GM19395 (cell line): ENCODE data around the gene SLC29A3.
"Not testable (repeated sequence)": the region's sequence is repeated elsewhere in the genome, so short reads cannot be mapped to it uniquely, and the experiment has no call there.

Source experiments
- ATAC-seq: cut with Tn5 transposase; IDR thresholded peaks from one replicate; pipeline ENCODE4 v1.9.1; 2021; ENCODE audit warnings: mild to moderate bottlenecking, moderate library complexity; ENCODE audit not compliant: unreplicated experiment

Gene SLC29A3

DNA sequence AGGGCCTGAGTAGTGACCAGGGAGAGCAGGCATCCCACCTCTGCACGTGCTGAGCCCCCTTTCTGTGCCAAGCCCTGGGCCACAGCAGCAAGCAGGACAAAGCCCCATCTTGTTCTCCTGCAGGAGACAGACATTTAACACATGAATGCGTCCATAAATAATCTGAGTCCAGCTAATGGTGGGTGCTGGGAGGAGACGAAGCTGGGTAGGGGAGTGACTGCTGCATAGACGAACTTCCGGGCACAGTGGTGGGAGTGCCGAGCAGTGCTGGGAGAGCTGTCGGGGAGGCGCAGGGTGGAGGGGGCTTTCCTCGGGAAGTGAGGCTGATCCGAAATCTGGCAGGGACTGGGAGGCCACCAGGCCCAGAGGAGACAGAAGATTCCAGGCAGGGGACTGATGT is 35.2 kb upstream of the SLC29A3 start:
- no peak for ATAC-seq

DNA sequence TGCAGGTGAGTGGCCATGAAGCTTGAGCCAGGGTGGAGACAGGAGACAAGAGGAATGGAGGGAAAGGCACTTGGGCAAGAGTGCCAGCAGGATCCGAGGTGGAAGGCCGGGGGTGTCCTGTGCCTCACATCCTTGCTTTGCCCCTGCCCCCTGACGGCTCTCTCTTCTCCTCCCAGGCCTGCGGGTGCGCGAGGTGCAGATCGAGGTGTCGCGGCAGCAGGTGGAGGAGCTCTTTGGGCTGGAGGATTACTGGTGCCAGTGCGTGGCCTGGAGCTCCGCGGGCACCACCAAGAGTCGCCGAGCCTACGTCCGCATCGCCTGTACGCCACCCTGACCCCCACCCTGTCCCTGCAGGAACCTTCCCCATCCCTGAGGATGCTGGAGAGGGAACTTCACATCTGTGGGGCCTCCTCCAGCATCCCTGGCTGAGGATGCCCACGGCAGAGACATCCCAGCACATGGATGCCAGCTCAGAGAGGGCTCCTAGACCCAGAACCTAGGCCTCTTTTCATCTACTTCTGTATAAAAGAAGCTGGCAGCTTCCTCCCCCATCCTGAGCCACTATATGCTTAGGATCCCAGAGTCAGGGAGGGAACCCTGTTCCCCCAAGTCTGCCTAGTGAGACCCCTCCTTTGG is 34.4 kb upstream of the SLC29A3 start:
- ATAC-seq, result no peak

- ATAC-seq, result no peak
Measured at GRCh38 chr10:71285180-71285545, 33.9 kb upstream of the SLC29A3 start.

DNA sequence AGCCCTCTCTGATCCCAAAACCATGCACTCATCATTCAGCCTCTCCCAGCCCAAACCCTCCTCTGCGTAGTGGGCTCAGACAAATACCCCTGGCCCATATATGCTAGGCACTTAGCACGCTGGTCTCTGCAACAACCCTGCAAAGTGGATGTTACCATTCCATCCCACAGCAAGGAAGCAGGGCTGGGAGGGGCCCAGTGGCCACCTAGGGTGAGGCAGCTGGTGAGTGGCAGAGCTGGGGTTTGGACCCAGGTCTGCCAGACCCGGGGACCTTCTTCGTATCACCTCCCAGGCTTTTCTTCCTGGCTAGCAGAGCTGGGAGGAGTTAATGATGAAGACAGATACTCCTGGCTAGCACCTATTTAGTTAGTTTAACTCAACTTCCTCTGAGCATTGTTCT is 33.1 kb upstream of the SLC29A3 start:
- ATAC-seq, result no peak

GRCh38 chr10:71286521-71287294 is 32.4 kb upstream of the SLC29A3 start:
- no peak for ATAC-seq

- no peak for ATAC-seq
Measured at GRCh38 chr10:71287456-71287855, 31.6 kb upstream of the SLC29A3 start.

DNA sequence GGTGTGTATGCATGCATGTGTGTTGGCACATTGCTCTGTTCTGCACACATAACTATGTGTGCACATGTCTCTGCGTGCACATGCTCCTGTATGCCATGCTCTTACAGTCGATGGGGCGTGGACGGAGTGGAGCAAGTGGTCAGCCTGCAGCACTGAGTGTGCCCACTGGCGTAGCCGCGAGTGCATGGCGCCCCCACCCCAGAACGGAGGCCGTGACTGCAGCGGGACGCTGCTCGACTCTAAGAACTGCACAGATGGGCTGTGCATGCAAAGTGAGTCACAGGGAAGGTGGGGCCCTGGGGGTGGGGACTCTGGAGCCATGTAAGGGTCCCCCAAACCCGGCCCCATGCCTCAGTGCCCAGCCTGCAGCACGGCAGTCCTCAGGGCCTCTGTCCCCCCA is 30.6 kb upstream of the SLC29A3 start:
- no peak for ATAC-seq

GRCh38 chr10:71289421-71290130 is 29.5 kb upstream of the SLC29A3 start:
- no peak for ATAC-seq

DNA sequence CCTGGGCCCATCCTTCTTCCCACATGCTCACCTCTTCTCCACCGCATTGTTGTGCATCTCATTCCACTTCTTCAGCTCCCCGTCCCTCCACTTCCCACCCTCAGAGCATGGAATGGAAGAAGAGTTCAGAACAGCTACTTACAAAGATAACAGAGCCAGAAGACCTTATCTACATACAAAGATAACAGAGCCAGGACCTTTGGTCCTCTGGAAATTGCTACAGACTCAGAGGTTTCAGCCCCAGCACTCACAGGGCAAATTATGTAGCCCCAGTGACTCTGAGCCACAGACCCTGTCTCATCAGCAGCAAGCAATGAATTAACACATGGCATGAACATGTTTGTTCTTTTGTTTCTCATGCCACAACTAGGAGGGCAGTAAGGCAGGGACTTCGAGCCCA is 28.7 kb upstream of the SLC29A3 start:
- no peak for ATAC-seq

GRCh38 chr10:71290806-71291527 is 28.1 kb upstream of the SLC29A3 start:
- no peak for ATAC-seq

- ATAC-seq, result no peak
Measured at GRCh38 chr10:71291528-71291900, 27.5 kb upstream of the SLC29A3 start.

- ATAC-seq, result no peak
Measured at GRCh38 chr10:71292624-71293445, 26.2 kb upstream of the SLC29A3 start.

- no peak for ATAC-seq
Measured at GRCh38 chr10:71293446-71294084, 25.5 kb upstream of the SLC29A3 start.

- no peak for ATAC-seq
Measured at GRCh38 chr10:71294091-71294561, 24.9 kb upstream of the SLC29A3 start.

DNA sequence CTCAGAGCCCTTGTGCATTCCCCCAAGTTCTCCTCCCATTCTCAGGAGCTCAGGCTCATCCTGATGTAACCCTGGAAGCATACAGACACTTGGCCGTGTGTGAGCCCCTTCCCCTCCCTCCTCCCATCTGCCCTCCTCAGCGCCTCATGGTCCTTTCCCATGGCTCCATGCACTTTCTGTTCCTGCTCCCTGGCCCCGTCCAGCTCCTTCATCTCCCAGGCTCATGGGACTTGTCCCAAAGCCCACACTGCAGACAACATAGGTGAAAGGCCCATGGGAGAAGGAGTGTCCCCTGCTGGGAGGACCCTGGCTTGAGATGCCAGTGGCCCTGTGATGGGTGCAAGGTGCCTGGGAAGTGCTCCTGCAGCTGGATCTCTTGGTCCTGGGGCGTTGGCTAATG is 24.2 kb upstream of the SLC29A3 start:
- no peak for ATAC-seq

DNA sequence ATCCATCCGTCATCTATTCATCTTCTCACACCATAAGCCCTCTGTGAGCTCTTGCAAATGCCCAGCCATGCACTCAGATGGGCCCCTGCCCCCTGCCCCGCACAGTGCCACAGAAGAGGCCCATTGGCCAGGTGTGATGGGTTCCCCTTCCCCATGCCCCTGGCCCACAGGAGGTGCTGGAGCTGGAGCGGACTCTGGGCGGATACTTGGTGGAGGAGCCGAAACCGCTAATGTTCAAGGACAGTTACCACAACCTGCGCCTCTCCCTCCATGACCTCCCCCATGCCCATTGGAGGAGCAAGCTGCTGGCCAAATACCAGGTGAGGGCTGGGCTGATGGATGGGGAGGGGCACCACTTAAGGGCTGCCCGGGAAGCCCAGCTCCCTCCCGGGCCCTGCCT is 23.4 kb upstream of the SLC29A3 start:
- ATAC-seq, result no peak

DNA sequence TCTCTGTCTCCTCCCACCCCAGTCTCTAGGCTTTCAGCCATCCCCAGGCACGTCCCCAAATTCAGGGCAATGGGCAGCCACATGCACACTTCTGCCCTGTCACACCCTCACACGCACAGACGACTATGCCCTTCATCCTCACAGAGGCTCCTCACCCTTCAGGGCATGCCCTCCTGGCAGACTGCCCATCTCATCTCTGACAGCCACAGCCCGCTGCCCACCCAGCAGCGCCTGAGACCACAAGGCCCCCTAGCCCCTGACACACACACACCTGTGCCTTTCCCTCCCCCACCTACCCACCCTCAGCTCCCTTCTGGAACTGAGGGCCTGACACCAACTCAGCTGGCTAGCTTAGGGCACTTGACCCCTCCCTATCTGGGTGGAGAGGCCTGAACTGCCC is 23.0 kb upstream of the SLC29A3 start:
- no peak for ATAC-seq

DNA sequence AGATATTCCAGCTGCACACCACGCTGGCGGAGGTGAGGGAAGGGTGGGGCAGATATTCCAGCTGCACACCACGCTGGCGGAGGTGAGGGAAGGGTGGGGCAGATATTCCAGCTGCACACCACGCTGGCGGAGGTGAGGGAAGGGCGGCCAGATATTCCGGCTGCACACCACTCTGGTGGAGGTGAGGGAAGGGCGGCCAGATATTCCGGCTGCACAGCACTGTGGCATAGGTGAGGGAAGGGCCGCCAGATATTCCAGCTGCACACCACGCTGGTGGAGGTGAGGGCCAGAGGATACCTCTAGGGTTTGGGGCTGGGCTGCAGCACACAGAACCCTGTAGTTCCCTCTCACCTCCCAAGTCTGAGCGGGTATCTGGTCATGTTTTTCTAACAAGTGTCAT is 22.2 kb upstream of the SLC29A3 start:
- ATAC-seq, result not testable (repeated sequence)

GRCh38 chr10:71297343-71297742 is 21.7 kb upstream of the SLC29A3 start:
- ATAC-seq, result no peak
